ENCODE measurements around the gene FBXW12. TPM values are rescaled to one million over a fixed set of nuclear protein-coding genes. Genes with fewer than 3 reads are reported as not detected.

The FBXW12 gene
- total RNA-seq, 6 experiments from 2014 or later, result not detected

GRCh38 chr3:48435774-48436476 is 63.9 kb downstream of the FBXW12 start:
- Histone ChIP-seq H3K4me3 (no peak overlapping the region), H3K4me1 (peaks cover 0 to 18% (median 6%) of the 10 kb centered on the region in 4 donors), H3K36me3 (peaks cover 0 to 14% (median 0%) of the 10 kb centered on the region in 4 donors), H3K27ac (no peak overlapping the region), H3K9me3 (no peaks in the 10 kb centered on the region), H3K27me3 (no peaks in the 10 kb centered on the region)
- WGBS (ENCODE audit: insufficient coverage, low coverage, low lambda C conversion rate, missing lambda C conversion rate), result 17% methylated on average over 6 of the region's 7 CpGs
- ATAC-seq (peak; percentile 70 to 78 (median 74)), DNase-seq (peak; percentile 83 to 87 (median 86))
- intact Hi-C loops (cut with DNase I), result loop anchor here (5.0 kb wide), 2 partner anchors 39 to 164 kb away; no protein-coding TSS in a partner anchor
- TF ChIP-seq CTCF (IDR thresholded peaks at IDR 0.05) (peak; percentile 99 to 100 (median 99)), POLR2A (IDR thresholded peaks at IDR 0.05) (no peak)

GRCh38 chr3:48436477-48436787 is 64.4 kb downstream of the FBXW12 start:
- Histone ChIP-seq H3K4me3 (no peak overlapping the region), H3K27me3 (no peaks in the 10 kb centered on the region), H3K36me3 (peaks cover 0 to 15% (median 0%) of the 10 kb centered on the region in 4 donors), H3K27ac (no peak overlapping the region), H3K4me1 (peaks cover 0 to 18% (median 5%) of the 10 kb centered on the region in 4 donors), H3K9me3 (no peaks in the 10 kb centered on the region)
- intact Hi-C loops (cut with DNase I), result loop anchor here (5.0 kb wide), 2 partner anchors 39 to 164 kb away; no protein-coding TSS in a partner anchor
- ATAC-seq (no peak), DNase-seq (no peak)
- 40% methylated on average over 1 of the region's 1 CpG for WGBS (ENCODE audit: insufficient coverage, low coverage, low lambda C conversion rate, missing lambda C conversion rate)
- TF ChIP-seq POLR2A (IDR thresholded peaks at IDR 0.05), result no peak
- no peak for TF ChIP-seq CTCF (IDR thresholded peaks at IDR 0.05)

GRCh38 chr3:48436855-48437254 is 64.8 kb downstream of the FBXW12 start:
- peaks cover 0 to 19% (median 0%) of the 10 kb centered on the region in 4 donors for H3K36me3 ChIP-seq
- H3K27me3 ChIP-seq, result no peaks in the 10 kb centered on the region
- DNase-seq (no peak), ATAC-seq (no peak)
- TF ChIP-seq CTCF (IDR thresholded peaks at IDR 0.05) (no peak), POLR2A (IDR thresholded peaks at IDR 0.05) (no peak)
- intact Hi-C loops (cut with DNase I), result loop anchor here (5.0 kb wide), 2 partner anchors 40 to 165 kb away; no protein-coding TSS in a partner anchor
- H3K4me1 ChIP-seq, result peaks cover 0 to 18% (median 6%) of the 10 kb centered on the region in 4 donors
- 75% methylated on average over 7 of the region's 7 CpGs for WGBS (ENCODE audit: insufficient coverage, low coverage, low lambda C conversion rate, missing lambda C conversion rate)
- no peak overlapping the region for H3K27ac ChIP-seq
- no peak overlapping the region for H3K4me3 ChIP-seq
- H3K9me3 ChIP-seq, result no peaks in the 10 kb centered on the region

- H3K27me3 ChIP-seq, result no peaks in the 10 kb centered on the region
- no peaks in the 10 kb centered on the region for H3K9me3 ChIP-seq
- ATAC-seq (no peak), DNase-seq (no peak)
- H3K4me1 ChIP-seq, result peaks cover 0 to 18% (median 7%) of the 10 kb centered on the region in 4 donors
- H3K36me3 ChIP-seq, result peaks cover 0 to 21% (median under 1%) of the 10 kb centered on the region in 4 donors
- WGBS (ENCODE audit: insufficient coverage, low coverage, low lambda C conversion rate, missing lambda C conversion rate), result 86% methylated on average over 4 of the region's 4 CpGs
- H3K4me3 ChIP-seq, result no peak overlapping the region
- intact Hi-C loops (cut with DNase I), result loop anchor here (5.0 kb wide), 2 partner anchors 41 to 166 kb away; no protein-coding TSS in a partner anchor
- no peak overlapping the region for H3K27ac ChIP-seq
- TF ChIP-seq POLR2A (IDR thresholded peaks at IDR 0.05) (no peak), CTCF (IDR thresholded peaks at IDR 0.05) (no peak)
Observed at GRCh38 chr3:48437812-48438211, 65.8 kb downstream of the FBXW12 start.

All from right lobe of liver (tissue), 6 donors.